ENCODE data around the gene ABRACL. TPM values are rescaled to one million over a fixed set of nuclear protein-coding genes. Genes with fewer than 3 reads are reported as not detected.

ABRACL gene, protein sequence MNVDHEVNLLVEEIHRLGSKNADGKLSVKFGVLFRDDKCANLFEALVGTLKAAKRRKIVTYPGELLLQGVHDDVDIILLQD
- 44.1 and 45.4 TPM in 2 replicates for total RNA-seq

DNA sequence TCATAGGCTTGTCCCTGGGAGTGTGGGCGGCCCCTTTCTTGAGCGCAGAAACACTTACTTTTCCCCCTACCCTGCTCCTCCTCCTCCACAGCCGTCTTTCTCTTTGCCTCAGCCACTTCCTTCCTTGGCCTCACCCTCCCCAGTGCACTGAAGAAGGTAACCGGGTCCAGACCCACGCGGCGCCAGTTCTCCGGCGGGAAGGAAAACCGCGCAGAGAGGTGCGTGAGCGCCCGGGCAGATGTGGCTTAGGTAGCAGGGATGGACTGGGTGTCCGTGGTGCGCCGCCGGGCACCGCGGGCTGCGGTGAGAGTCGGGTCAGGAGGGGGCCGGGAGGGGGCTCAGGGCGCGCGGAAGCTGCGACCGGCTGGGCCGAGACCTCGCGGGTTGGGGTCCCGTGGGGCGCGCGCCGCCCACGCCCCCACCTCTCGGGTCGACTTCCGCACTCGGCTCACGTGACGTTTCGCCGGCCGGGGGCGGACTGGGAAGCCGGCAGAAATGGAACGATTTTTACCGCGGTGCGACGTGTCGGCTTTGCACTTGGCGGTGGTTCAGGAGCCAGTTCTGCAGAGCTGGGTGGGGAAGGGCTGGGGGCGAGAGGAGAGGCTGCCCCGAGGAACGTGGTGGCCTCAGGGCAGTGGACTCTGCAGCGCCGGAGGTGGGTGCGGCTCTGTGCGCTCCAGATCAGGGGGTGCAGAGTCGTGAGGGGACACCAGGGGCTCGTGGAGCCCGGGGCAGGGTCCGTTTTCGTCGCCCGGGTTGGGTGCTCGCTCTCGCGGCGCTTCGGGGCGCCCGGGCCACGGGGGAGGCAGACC lies at the start of gene ABRACL:
ABRACL (plus strand) TSS at position 88 of the 812 bp plus-strand sequence. CDS start 5,416 bp downstream, outside the sequence.

DNA sequence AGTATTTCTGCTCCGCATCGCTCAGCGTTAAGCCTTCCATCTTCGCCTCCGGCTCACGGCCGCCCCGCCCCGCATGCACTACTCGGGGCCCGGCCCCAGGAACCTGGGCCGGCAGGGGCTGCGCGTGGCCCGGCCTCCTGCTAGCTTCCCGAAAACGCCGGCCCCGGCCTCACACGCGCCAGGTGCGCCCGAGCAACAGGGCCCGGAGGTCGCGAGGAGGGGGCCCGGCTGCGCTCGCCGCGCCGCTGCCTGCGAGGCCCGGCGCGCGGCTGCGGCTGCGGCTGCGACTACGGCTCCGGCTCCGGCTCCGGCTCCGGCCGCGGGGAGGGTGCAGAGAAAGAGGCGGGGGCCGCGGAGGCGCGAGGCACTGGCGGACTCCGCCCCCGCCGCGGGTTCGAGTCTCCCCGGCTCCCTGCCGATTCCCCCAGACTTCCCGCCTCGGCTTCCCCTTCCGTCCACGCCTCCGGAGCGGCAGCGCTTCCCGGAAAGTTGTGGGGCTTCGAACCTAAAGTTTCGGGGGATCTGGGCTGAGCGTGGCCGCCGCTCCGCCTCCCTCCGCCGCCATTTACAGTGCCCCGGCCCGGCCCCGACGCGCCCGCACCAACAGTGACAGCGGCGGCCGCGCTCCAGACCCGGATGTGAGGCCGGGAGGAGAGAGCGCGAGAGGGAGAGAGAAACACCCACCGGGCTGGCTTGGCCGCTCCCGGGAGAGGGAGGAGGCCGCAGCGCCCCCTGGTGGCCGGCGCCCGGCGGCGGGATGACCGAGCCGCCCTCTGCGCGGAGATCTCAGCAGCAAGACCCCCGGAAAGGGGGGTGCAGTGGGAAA lies 40.7 kb upstream of the ABRACL start, which contains the start of gene REPS1:
REPS1 (minus strand) TSS at position 611 of the 826 bp plus-strand sequence; CDS start at position 40, 571 bp downstream.

Other genes with a start within 250 kb of the ABRACL start
- under 0.01 TPM in 1 of 2 replicates, not detected in the other for gene ECT2L, start 232.7 kb upstream of the ABRACL start, total RNA-seq
- gene REPS1, start 40.5 kb upstream of the ABRACL start, total RNA-seq = 23.0 and 25.0 TPM in 2 replicates
- gene HECA, start 106.3 kb downstream of the ABRACL start, total RNA-seq = 25.0 and 26.7 TPM in 2 replicates